T-cell (primary cell): ENCODE measurements around the gene PIH1D2. TPM values are rescaled to one million over a fixed set of nuclear protein-coding genes. Genes with fewer than 3 reads are reported as not detected.
A peak's percentile ranks its signal among the peaks of the same experiment; 100 is the strongest.

Experiments
- ATAC-seq, 4 experiments: fragments of 200-7000 bp in 3 of 4; fragments of 150-1000 bp in 1 of 4; cut with Tn5 transposase; replicated peaks in 1 of 4; 1 replicate in 3 of 4; 2 replicates in 1 of 4; pipeline ENCODE4 v1.10.0; 2021; ENCODE audit warnings: moderate library complexity in 3 of 4, mild to moderate bottlenecking in 2 of 4, moderate number of reproducible peaks in 1 of 4
- CTCF ChIA-PET, 2 donors: fragments of 300-600 bp; sonication (Branson Sonifier 250); formaldehyde crosslinking; loops; one replicate each; lab custom pipeline; 2022; ENCODE audit warnings: antibody characterized with exemption in 2 of 2; lab: Charles Lee
- POLR2A ChIA-PET, 2 donors: fragments of 300-600 bp; sonication (Branson Sonifier 250); formaldehyde crosslinking; loops; one replicate each; lab custom pipeline; 2022; ENCODE audit warnings: antibody characterized with exemption in 2 of 2; lab: Charles Lee
- DNase-seq, 35 experiments: peaks; one replicate each; pipeline versions ENCODE4 v3.0.0 to v3.0.0-alpha.2; 2013 to 2023
- H3K27ac ChIP-seq: one replicate; pipeline ENCODE4 v1.5.1; 2013; ENCODE audit warnings: low read length
- H3K27me3 ChIP-seq, 2 experiments: replicated peaks in 1 of 2; 1 replicate in 1 of 2; 2 replicates in 1 of 2; pipeline versions ENCODE4 v1.6.1 to v1.7.0; 2013; ENCODE audit warnings: low read length in 1 of 2, mixed read lengths in 1 of 2; ENCODE audit not compliant: control insufficient read depth in 2 of 2, insufficient read depth in 2 of 2; ENCODE audit errors: extremely low read depth in 1 of 2
- H3K36me3 ChIP-seq, 2 donors: 1 replicate in 1 of 2; 2 replicates in 1 of 2; pipeline versions ENCODE4 v1.6.1 to v1.7.0; 2013; ENCODE audit warnings: low read length in 1 of 2; ENCODE audit not compliant: control insufficient read depth in 2 of 2, insufficient read depth in 1 of 2; ENCODE audit errors: extremely low read depth in 1 of 2
- H3K4me1 ChIP-seq, 2 experiments: 1 replicate in 1 of 2; 2 replicates in 1 of 2; pipeline versions ENCODE4 v1.6.1 to v1.7.0; 2013; ENCODE audit warnings: low read length in 2 of 2, mixed read lengths in 1 of 2; ENCODE audit not compliant: insufficient read depth in 2 of 2, control insufficient read depth in 1 of 2; ENCODE audit errors: extremely low read depth in 1 of 2
- H3K4me3 ChIP-seq, 2 donors: 1 replicate in 1 of 2; 2 replicates in 1 of 2; pipeline versions ENCODE4 v1.5.1 to v1.7.0; 2013; ENCODE audit warnings: mild to moderate bottlenecking in 2 of 2, low read length in 1 of 2, moderate library complexity in 1 of 2; ENCODE audit not compliant: control insufficient read depth in 1 of 2; ENCODE audit errors: extremely low read depth in 1 of 2
- H3K9me3 ChIP-seq: 2 replicates; pipeline ENCODE4 v1.7.0; 2013
- H3K27ac Mint-ChIP-seq, 2 donors: one replicate each; pipeline ENCODE4 v1.8.0; 2020 to 2021; ENCODE audit warnings: mild to moderate bottlenecking in 2 of 2, mixed read lengths in 2 of 2
- H3K27me3 Mint-ChIP-seq, 2 donors: one replicate each; pipeline ENCODE4 v1.8.0; 2021 to 2022; ENCODE audit warnings: mixed read lengths in 2 of 2
- H3K36me3 Mint-ChIP-seq: one replicate; pipeline ENCODE4 v1.8.0; 2021; ENCODE audit warnings: mixed read lengths
- H3K4me1 Mint-ChIP-seq, 3 donors: one replicate each; pipeline ENCODE4 v1.8.0; 2020 to 2022; ENCODE audit warnings: mixed read lengths in 3 of 3, mild to moderate bottlenecking in 1 of 3
- H3K4me3 Mint-ChIP-seq, 3 donors: one replicate each; pipeline ENCODE4 v1.8.0; 2020 to 2022; ENCODE audit warnings: mild to moderate bottlenecking in 3 of 3, mixed read lengths in 3 of 3, moderate library complexity in 3 of 3
- H3K9me3 Mint-ChIP-seq, 3 donors: one replicate each; pipeline ENCODE4 v1.8.0; 2020 to 2022; ENCODE audit warnings: mixed read lengths in 3 of 3
- WGBS: methylation state at CpG from one replicate; pipeline ENCODE4 v1.1.5; 2013; ENCODE audit warnings: missing lambda C conversion rate; ENCODE audit not compliant: insufficient coverage; 5-methylcytosine and 5-hydroxymethylcytosine counted together
- total RNA-seq, 35 experiments: library from RNA in 6 of 35; stranded (reverse) in 6 of 35; fragments of 120-200 nt in 1 of 35; gene quantifications; one replicate each; pipeline versions ENCODE4 v1.2.1 to v1.2.4 and lab custom pipeline; 2013 to 2026

The PIH1D2 gene
- total RNA-seq, 5 donors from 2014 or later (not counting 1 experiment from before 2014, with no cell fraction given): 0.30 to 0.44 (median 0.36) TPM; not detected in 2

DNA sequence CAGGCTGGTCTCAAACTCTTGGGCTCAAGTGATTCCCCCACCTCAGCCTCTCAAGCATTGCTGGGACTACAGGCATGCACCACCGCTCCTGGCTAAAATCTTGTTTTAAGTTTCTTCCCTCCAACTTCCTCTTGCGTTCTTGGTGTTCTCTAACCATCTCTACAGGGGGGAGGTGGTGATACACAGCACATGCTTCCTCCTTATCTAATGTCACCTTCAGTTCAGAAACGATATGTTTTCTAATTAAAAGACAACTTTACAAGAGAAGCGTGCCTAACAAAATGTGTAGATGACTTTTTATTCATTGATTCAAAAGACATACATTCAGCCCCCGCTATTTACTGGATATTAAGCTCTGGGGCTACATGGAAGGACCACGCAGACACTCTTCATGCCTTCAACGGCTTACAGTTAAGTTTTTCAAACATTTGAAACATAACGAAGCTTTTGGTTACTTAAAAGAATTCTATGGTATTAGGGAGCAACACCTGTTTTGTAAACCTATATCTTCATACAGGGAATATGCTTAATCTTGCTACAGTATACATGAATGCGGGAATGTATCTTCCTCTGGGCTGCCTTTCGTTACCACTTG, 49.5 kb downstream of the PIH1D2 start:
- POLR2A ChIA-PET: no interaction called here
- Histone ChIP-seq H3K27ac (peak overlapping the region; percentile 73), H3K4me1 (peaks cover 0 to 19% of the 10 kb centered on the region in 2 experiments), H3K36me3 (peaks cover 7 to 9% of the 10 kb centered on the region in 2 donors), H3K4me3 (peak overlapping the region; percentile 90 to 92), H3K9me3 (no peaks in the 10 kb centered on the region), H3K27me3 (no peaks in the 10 kb centered on the region)
- CTCF ChIA-PET: interaction anchor here in 1 of 2 donors (1.1 kb wide), 1 partner anchor 92 kb away, joined by 3 read pairs; no protein-coding TSS in a partner anchor
- WGBS: 0% methylated on average over 2 of the region's 10 CpGs
- H3K27ac Mint-ChIP-seq: peak overlapping the region; percentile 98 to 99
- peak in 4 of 35 experiments; percentile 1 to 47 (median 8) for DNase-seq
- H3K36me3 Mint-ChIP-seq: peaks cover 9% of the 10 kb centered on the region
- peak overlapping the region; percentile 99 to 100 (median 99) for H3K4me3 Mint-ChIP-seq
- H3K4me1 Mint-ChIP-seq: peaks cover 25 to 34% (median 26%) of the 10 kb centered on the region in 3 donors
- no peaks in the 10 kb centered on the region for H3K27me3 Mint-ChIP-seq
- no peaks in the 10 kb centered on the region for H3K9me3 Mint-ChIP-seq
- ATAC-seq: peak; percentile 22 to 33 (median 28)

DNA sequence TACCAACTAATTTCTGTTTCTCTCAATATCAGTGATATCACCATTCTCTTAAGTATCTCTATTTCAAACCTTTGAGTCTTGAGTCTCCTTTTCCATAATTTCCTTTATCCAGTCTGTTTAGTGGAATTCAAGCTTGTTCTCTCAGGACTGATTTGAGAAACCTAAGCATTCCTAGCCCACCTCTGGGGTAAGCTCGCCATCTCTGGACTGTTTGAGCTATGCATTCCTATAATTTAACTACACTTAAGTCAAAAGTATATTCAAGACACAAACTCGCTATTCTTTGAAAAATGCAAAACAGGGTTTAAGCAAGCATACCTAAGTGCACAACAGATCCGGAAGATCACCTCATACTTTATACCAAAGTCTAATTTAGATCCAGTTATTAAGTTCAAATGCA, 50.7 kb downstream of the PIH1D2 start:
- no peaks in the 10 kb centered on the region for H3K36me3 Mint-ChIP-seq
- Histone ChIP-seq H3K36me3 (peaks cover 0 to 5% of the 10 kb centered on the region in 2 donors), H3K9me3 (no peaks in the 10 kb centered on the region), H3K27ac (no peak overlapping the region), H3K4me3 (no peak overlapping the region), H3K27me3 (no peaks in the 10 kb centered on the region), H3K4me1 (peaks cover 0 to 19% of the 10 kb centered on the region in 2 experiments)
- H3K9me3 Mint-ChIP-seq: no peaks in the 10 kb centered on the region
- peak overlapping the region; percentile 41 to 61 for H3K27ac Mint-ChIP-seq
- 90% methylated on average over 3 of the region's 3 CpGs for WGBS
- ChIA-PET CTCF (interaction anchor here in 1 of 2 donors (1.1 kb wide), 1 partner anchor 96 kb away, joined by 4 read pairs; no protein-coding TSS in a partner anchor), POLR2A (interaction anchor here in 1 of 2 donors (0.7 kb wide), 1 partner anchor 9 kb away, joined by 3 read pairs; no protein-coding TSS in a partner anchor)
- peak overlapping the region; percentile 31 to 47 (median 43) for H3K4me3 Mint-ChIP-seq
- H3K4me1 Mint-ChIP-seq: peaks cover 20 to 26% (median 25%) of the 10 kb centered on the region in 3 donors
- no peaks in the 10 kb centered on the region for H3K27me3 Mint-ChIP-seq
- DNase-seq (no peak), ATAC-seq (no peak)

DNA sequence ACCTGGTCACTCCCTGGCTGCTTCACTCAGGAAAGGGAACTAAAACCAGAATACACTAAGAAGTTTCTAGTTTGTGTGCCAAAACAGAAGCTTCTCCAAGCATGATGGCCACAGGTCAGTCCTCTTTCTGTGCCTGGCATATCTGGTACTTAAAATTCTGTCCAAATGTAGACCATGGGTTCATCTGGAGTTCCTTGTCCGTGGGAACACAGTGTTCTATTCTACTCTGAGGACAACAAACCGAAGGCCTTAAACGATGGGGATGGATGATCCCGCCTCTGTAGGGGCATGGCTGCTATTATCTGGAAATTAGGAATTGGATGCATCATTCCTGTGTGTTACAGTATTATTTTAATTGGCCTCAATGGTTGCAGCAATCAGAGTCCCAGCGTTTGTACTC, 54.8 kb downstream of the PIH1D2 start:
- H3K9me3 Mint-ChIP-seq: no peaks in the 10 kb centered on the region
- H3K27ac Mint-ChIP-seq: no peak overlapping the region
- ATAC-seq (no peak), DNase-seq (no peak)
- Histone ChIP-seq H3K4me3 (no peak overlapping the region), H3K4me1 (peaks cover 0 to 7% of the 10 kb centered on the region in 2 experiments), H3K27ac (no peak overlapping the region), H3K36me3 (no peaks in the 10 kb centered on the region), H3K27me3 (no peaks in the 10 kb centered on the region), H3K9me3 (no peaks in the 10 kb centered on the region)
- peaks cover 7 to 15% (median 13%) of the 10 kb centered on the region in 3 donors for H3K4me1 Mint-ChIP-seq
- no peaks in the 10 kb centered on the region for H3K27me3 Mint-ChIP-seq
- H3K36me3 Mint-ChIP-seq: no peaks in the 10 kb centered on the region
- no peak overlapping the region for H3K4me3 Mint-ChIP-seq
- WGBS: 90% methylated on average over 4 of the region's 5 CpGs
- CTCF ChIA-PET: interaction anchor here in 1 of 2 donors (0.5 kb wide), 1 partner anchor 150 kb away, joined by 3 read pairs; no protein-coding TSS in a partner anchor
- POLR2A ChIA-PET: no interaction called here

Other genes with a start within 250 kb of the PIH1D2 start
- 10 to 100 TPM; 20.0 to 25.6 (median 24.0) TPM for gene ALG9, start 202.4 kb downstream of the PIH1D2 start, total RNA-seq
- 1 to 10 TPM; 3.8 to 6.0 (median 4.3) TPM for gene FDXACB1, start 194.9 kb downstream of the PIH1D2 start, total RNA-seq
- gene CFAP68, start 194.5 kb downstream of the PIH1D2 start, total RNA-seq: 10 to 100 TPM; 12.0 to 18.6 (median 16.7) TPM
- gene CRYAB, start 162.2 kb downstream of the PIH1D2 start, total RNA-seq: under 1 TPM in 2 of 5 donors, not detected in 3; 0.38 to 0.49 TPM
- gene HSPB2, start 161.3 kb downstream of the PIH1D2 start, total RNA-seq: not detected
- not detected for gene C11orf52, start 155.1 kb downstream of the PIH1D2 start, total RNA-seq
- gene DIXDC1, start 136.7 kb downstream of the PIH1D2 start, total RNA-seq: 1 to 10 TPM; 1.6 to 4.8 (median 3.4) TPM
- gene DLAT, start 48.6 kb downstream of the PIH1D2 start, total RNA-seq: 10 to 100 TPM; 13.4 to 19.8 (median 18.7) TPM
- 10 to 100 TPM; 14.6 to 22.1 (median 17.7) TPM for gene NKAPD1, start 282 bp upstream of the PIH1D2 start, total RNA-seq
- gene TIMM8B, start 12.7 kb upstream of the PIH1D2 start, total RNA-seq: 10 to 100 TPM; 13.8 to 23.7 (median 21.1) TPM
- gene SDHD, start 12.9 kb upstream of the PIH1D2 start, total RNA-seq: 10 to 100 TPM; 34.3 to 71.9 (median 69.6) TPM
- gene IL18, start 90.1 kb upstream of the PIH1D2 start, total RNA-seq: under 1 TPM; 0.20 to 0.53 (median 0.35) TPM
- gene TEX12, start 93.4 kb upstream of the PIH1D2 start, total RNA-seq: under 1 TPM in 2 of 5 donors, not detected in 3; 0.30 to 0.70 TPM
- gene BCO2, start 101.5 kb upstream of the PIH1D2 start, total RNA-seq: 1 to 10 TPM; 1.5 to 3.2 (median 1.8) TPM
- 10 to 100 TPM; 15.1 to 65.8 (median 21.0) TPM for gene PTS, start 152.4 kb upstream of the PIH1D2 start, total RNA-seq
- not detected for gene PLET1, start 186.8 kb upstream of the PIH1D2 start, total RNA-seq